ENCODE results near the gene UPF3A.
A peak's percentile ranks its signal among the peaks of the same experiment; 100 is the strongest.

GRCh38 chr13:114234645-114235421 is 46.6 kb upstream of the UPF3A start, which contains the start of gene CDC16:
- TF ChIP-seq TAF1 (IDR thresholded peaks at IDR 0.05; ENCODE audit: borderline replicate concordance, insufficient read depth, low read length) = peak; percentile 57; the same call in 1 of the 2 replicates
- TF ChIP-seq, protein P1, sequence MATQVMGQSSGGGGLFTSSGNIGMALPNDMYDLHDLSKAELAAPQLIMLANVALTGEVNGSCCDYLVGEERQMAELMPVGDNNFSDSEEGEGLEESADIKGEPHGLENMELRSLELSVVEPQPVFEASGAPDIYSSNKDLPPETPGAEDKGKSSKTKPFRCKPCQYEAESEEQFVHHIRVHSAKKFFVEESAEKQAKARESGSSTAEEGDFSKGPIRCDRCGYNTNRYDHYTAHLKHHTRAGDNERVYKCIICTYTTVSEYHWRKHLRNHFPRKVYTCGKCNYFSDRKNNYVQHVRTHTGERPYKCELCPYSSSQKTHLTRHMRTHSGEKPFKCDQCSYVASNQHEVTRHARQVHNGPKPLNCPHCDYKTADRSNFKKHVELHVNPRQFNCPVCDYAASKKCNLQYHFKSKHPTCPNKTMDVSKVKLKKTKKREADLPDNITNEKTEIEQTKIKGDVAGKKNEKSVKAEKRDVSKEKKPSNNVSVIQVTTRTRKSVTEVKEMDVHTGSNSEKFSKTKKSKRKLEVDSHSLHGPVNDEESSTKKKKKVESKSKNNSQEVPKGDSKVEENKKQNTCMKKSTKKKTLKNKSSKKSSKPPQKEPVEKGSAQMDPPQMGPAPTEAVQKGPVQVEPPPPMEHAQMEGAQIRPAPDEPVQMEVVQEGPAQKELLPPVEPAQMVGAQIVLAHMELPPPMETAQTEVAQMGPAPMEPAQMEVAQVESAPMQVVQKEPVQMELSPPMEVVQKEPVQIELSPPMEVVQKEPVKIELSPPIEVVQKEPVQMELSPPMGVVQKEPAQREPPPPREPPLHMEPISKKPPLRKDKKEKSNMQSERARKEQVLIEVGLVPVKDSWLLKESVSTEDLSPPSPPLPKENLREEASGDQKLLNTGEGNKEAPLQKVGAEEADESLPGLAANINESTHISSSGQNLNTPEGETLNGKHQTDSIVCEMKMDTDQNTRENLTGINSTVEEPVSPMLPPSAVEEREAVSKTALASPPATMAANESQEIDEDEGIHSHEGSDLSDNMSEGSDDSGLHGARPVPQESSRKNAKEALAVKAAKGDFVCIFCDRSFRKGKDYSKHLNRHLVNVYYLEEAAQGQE (IDR thresholded peaks at IDR 0.05; ENCODE audit: insufficient read depth in 1 of 2, low read depth in 2 of 2, low read length in 2 of 2) = no peak
